GM19099 (cell line): ENCODE results near the gene MRPL34.

ENCODE experiments used
- POLR2A ChIP-seq: IDR thresholded peaks from 3 replicates; pipeline ENCODE4 v1.6.1; 2011; ENCODE audit warnings: low read depth; ENCODE audit not compliant: insufficient read length; ENCODE audit errors: extremely low read depth

The MRPL34 gene

GRCh38 chr19:17281391-17282304, 24.0 kb upstream of the MRPL34 start, which contains the start of gene ANKLE1:
ANKLE1 (plus strand) TSS chr19:17281901; CDS start chr19:17281921, 20 bp downstream.
- TF ChIP-seq POLR2A = peak; percentile 39

GRCh38 chr19:17282488-17283125, 23.1 kb upstream of the MRPL34 start:
- TF ChIP-seq POLR2A = peak; percentile 25

- TF ChIP-seq POLR2A = no peak
Measured at GRCh38 chr19:17283504-17283996, 22.1 kb upstream of the MRPL34 start.

GRCh38 chr19:17285415-17286135, 20.1 kb upstream of the MRPL34 start:
- TF ChIP-seq POLR2A = no peak

- TF ChIP-seq POLR2A = no peak
Measured at GRCh38 chr19:17286263-17286662, 19.4 kb upstream of the MRPL34 start.

- TF ChIP-seq POLR2A = no peak
Measured at GRCh38 chr19:17286752-17287151, 18.9 kb upstream of the MRPL34 start.

- TF ChIP-seq POLR2A = no peak
Measured at GRCh38 chr19:17289489-17289888, 16.2 kb upstream of the MRPL34 start.

- TF ChIP-seq POLR2A = peak; percentile 55
Measured at GRCh38 chr19:17292301-17293074, 13.2 kb upstream of the MRPL34 start.

GRCh38 chr19:17293605-17294004, 12.1 kb upstream of the MRPL34 start:
- no peak for TF ChIP-seq POLR2A

GRCh38 chr19:17294051-17294891, 11.4 kb upstream of the MRPL34 start:
- no peak for TF ChIP-seq POLR2A

- TF ChIP-seq POLR2A = no peak
Measured at GRCh38 chr19:17296273-17296672, 9.4 kb upstream of the MRPL34 start.

- TF ChIP-seq POLR2A = no peak
Measured at GRCh38 chr19:17296976-17297375, 8.7 kb upstream of the MRPL34 start.

- no peak for TF ChIP-seq POLR2A
Measured at GRCh38 chr19:17300992-17301619, 4.6 kb upstream of the MRPL34 start.
